ENCODE data around the gene TANGO2. TPM values are rescaled to one million over a fixed set of nuclear protein-coding genes. Genes with fewer than 3 reads are reported as not detected.

Gene TANGO2
- polyA plus RNA-seq, 1 of the 3 experiments (the other 2 are of a cell fraction), result 20.7 TPM

DNA sequence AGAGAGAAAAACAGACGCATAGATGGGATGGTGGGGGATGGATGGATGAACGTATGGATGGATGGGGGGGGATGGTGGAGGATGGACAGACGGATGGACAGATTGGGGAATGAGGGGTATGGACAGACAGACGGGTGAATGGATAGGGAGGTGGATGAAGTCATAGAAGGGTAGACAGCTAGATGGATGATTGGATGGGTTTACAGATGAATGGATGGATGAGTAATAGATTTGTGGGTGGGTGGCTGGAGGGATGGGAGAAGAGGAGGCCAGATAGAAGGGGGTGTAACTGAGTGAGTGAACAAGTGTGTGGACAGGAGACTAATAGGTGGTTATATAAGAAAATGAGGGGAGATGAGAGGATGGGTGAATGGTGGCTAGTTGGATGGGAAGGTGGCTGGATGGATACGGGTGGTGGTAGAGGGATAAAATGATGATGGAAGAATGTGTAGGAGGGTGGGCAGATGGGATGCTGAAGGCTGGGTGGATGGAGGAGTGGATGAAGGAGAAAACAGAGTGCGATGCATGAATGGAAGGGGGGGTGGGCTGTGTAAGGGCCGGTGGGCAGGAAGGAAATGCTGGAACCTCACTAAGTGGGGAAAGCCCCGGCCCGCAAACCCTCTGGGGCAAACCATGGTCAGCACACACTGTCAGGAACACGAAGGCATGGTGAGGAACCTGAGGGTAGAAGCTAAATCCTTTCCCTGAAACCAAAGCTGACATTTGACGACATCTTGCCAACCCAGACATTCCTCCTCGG is 25.9 kb upstream of the TANGO2 start:
- Histone ChIP-seq H3K27ac (ENCODE audit: low read depth in 2 of 2, low read length in 1 of 2) (peak overlapping the region; percentile 47 to 97), H3K36me3 (replicated peaks in 1 of 2; ENCODE audit: control insufficient read depth in 1 of 2, insufficient read depth in 2 of 2, low read length in 1 of 2) (no peaks in the 10 kb centered on the region), H3K79me2 (ENCODE audit: insufficient read depth) (no peaks in the 10 kb centered on the region), H3K9me2 (no peaks in the 10 kb centered on the region), H4K20me1 (ENCODE audit: insufficient read depth) (no peaks in the 10 kb centered on the region), H3K9ac (0 out of 2 replicates have a peak overlapping the region, but pooled peaks have one; percentile 18), H3K4me1 (ENCODE audit: control insufficient read depth in 1 of 2, insufficient read depth in 2 of 2, low read depth in 1 of 2, low read length in 1 of 2) (peaks cover 0 to 85% of the 10 kb centered on the region in 2 experiments; a peak in 2 of 4 replicates), H3F3A (replicated peaks; ENCODE audit: insufficient read depth) (no peaks in the 10 kb centered on the region), H3K4me3 (ENCODE audit: low read depth in 2 of 2, low read length in 1 of 2) (no peak overlapping the region), H3K9me3 (no peaks in the 10 kb centered on the region), H3K27me3 (ENCODE audit: insufficient read depth) (no peaks in the 10 kb centered on the region), H3K4me2 (peak overlapping the region; percentile 17; the same call in 1 of the 2 replicates), H2AFZ (ENCODE audit: low read depth) (no peak overlapping the region)
- DNase-seq, result no peak
- POLR2A ChIA-PET, result no interaction called here
- CTCF ChIA-PET, result interaction anchor here (1.1 to 5.5 kb wide), 3 partner anchors 17 to 26 kb away, joined by 4 to 70 read pairs (median 7); partner anchors contain the start of gene TANGO2
- 79% methylated on average over 11 of the region's 12 CpGs for WGBS (ENCODE audit: low lambda C conversion rate)
- TF ChIP-seq POLR2AphosphoS5 (IDR thresholded peaks at IDR 0.05; ENCODE audit: low read depth, low read length) (no peak), CTCF (IDR thresholded peaks at IDR 0.05) (no peak), IRF3 (IDR thresholded peaks at IDR 0.05; ENCODE audit: low read depth, low read length) (no peak), RCOR1 (IDR thresholded peaks at IDR 0.05; ENCODE audit: low read length) (no peak), FOXM1 (IDR thresholded peaks at IDR 0.05; ENCODE audit: low read depth) (no peak), TEAD4 (IDR thresholded peaks at IDR 0.05; ENCODE audit: borderline replicate concordance, insufficient read depth) (no peak), JUND (IDR thresholded peaks at IDR 0.05) (no peak)

DNA sequence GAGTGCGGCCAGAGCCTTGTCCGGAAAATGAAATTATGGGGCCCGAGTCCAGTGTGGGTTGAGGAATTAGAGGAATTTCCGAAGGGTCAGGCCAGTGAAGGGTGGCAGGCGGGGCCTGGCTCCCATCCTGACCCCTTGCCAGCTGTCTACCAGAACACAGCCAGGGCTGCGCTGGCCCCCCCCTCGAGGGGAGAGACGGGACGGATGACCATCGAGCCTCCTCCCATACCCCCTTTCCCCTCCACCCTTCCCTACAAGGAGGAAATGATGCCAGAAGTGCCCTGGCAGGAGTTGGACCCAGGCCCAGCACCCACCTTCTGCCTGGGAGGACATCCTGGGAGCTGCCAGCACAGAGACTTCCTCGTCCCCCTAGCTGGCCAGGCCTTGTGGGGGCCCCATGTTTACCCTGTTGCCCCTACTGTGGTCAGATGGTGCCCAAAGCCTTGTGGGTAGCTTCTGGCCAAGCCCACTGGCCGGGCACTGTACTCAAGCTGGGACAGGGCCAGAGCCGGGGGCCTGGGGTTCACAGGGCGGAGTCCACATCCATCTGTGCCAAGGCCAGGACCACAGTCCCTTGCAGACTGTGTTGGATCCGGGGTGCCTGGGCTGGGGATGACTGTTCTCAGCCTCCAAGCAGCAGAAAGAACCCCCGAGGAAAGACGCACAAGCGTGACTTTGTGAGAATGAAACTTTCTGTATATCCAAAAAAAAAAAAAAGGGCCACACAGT is 25.1 kb upstream of the TANGO2 start:
- H3K9me3 ChIP-seq, result no peaks in the 10 kb centered on the region
- 44% methylated on average over 12 of the region's 18 CpGs for WGBS (ENCODE audit: low lambda C conversion rate)
- H3K27me3 ChIP-seq (ENCODE audit: insufficient read depth), result no peaks in the 10 kb centered on the region
- POLR2A ChIA-PET, result no interaction called here
- no peak for DNase-seq
- no peaks in the 10 kb centered on the region for H3F3A ChIP-seq (replicated peaks; ENCODE audit: insufficient read depth)
- H3K36me3 ChIP-seq (replicated peaks in 1 of 2; ENCODE audit: control insufficient read depth in 1 of 2, insufficient read depth in 2 of 2, low read length in 1 of 2), result no peaks in the 10 kb centered on the region
- peak overlapping the region; percentile 18; the same call in 1 of the 2 replicates for H3K9ac ChIP-seq
- H3K9me2 ChIP-seq, result no peaks in the 10 kb centered on the region
- H4K20me1 ChIP-seq (ENCODE audit: insufficient read depth), result no peaks in the 10 kb centered on the region
- peaks cover 0 to 85% of the 10 kb centered on the region in 2 experiments; a peak in 2 of 4 replicates for H3K4me1 ChIP-seq (ENCODE audit: control insufficient read depth in 1 of 2, insufficient read depth in 2 of 2, low read depth in 1 of 2, low read length in 1 of 2)
- no peak overlapping the region for H3K4me3 ChIP-seq (ENCODE audit: low read depth in 2 of 2, low read length in 1 of 2)
- peak overlapping the region; percentile 47 to 97 for H3K27ac ChIP-seq (ENCODE audit: low read depth in 2 of 2, low read length in 1 of 2)
- CTCF ChIA-PET, result interaction anchor here (1.1 to 5.5 kb wide), 4 partner anchors 14 to 27 kb away, joined by 4 to 70 read pairs (median 6); partner anchors contain the start of gene TANGO2
- H3K79me2 ChIP-seq (ENCODE audit: insufficient read depth), result no peaks in the 10 kb centered on the region
- no peak overlapping the region for H2AFZ ChIP-seq (ENCODE audit: low read depth)
- peak overlapping the region; percentile 17; the same call in 1 of the 2 replicates for H3K4me2 ChIP-seq
- TF ChIP-seq TCF12 (IDR thresholded peaks at IDR 0.05) (peak; percentile 65), FOXM1 (IDR thresholded peaks at IDR 0.05; ENCODE audit: low read depth) (no peak), MXI1 (IDR thresholded peaks at IDR 0.05; ENCODE audit: low read depth, low read length) (no peak), SMC3 (IDR thresholded peaks at IDR 0.05; ENCODE audit: low read depth, low read length) (no peak), FOXJ3 (CRISPR knock-in tag; IDR thresholded peaks at IDR 0.05) (no peak), NFIC (IDR thresholded peaks at IDR 0.05; ENCODE audit: borderline replicate concordance) (peak; percentile 63; the same call in 1 of the 2 replicates), CHD2 (IDR thresholded peaks at IDR 0.05; ENCODE audit: low read length, partially characterized antibody) (no peak), POLR2AphosphoS5 (IDR thresholded peaks at IDR 0.05; ENCODE audit: low read depth, low read length) (no peak), RCOR1 (IDR thresholded peaks at IDR 0.05; ENCODE audit: low read length) (no peak), GABPA (IDR thresholded peaks at IDR 0.05; ENCODE audit: low read depth) (no peak), FOSL2 (IDR thresholded peaks at IDR 0.05; ENCODE audit: borderline replicate concordance, low read depth) (no peak), USF2 (IDR thresholded peaks at IDR 0.05; ENCODE audit: borderline replicate concordance, low read depth, low read length) (no peak)
- TF ChIP-seq, protein P1, sequence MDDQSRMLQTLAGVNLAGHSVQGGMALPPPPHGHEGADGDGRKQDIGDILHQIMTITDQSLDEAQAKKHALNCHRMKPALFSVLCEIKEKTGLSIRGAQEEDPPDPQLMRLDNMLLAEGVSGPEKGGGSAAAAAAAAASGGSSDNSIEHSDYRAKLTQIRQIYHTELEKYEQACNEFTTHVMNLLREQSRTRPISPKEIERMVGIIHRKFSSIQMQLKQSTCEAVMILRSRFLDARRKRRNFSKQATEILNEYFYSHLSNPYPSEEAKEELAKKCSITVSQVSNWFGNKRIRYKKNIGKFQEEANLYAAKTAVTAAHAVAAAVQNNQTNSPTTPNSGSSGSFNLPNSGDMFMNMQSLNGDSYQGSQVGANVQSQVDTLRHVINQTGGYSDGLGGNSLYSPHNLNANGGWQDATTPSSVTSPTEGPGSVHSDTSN (IDR thresholded peaks at IDR 0.05), result peak; percentile 51; the same call in 1 of the 2 replicates
- TF ChIP-seq, protein P2, sequence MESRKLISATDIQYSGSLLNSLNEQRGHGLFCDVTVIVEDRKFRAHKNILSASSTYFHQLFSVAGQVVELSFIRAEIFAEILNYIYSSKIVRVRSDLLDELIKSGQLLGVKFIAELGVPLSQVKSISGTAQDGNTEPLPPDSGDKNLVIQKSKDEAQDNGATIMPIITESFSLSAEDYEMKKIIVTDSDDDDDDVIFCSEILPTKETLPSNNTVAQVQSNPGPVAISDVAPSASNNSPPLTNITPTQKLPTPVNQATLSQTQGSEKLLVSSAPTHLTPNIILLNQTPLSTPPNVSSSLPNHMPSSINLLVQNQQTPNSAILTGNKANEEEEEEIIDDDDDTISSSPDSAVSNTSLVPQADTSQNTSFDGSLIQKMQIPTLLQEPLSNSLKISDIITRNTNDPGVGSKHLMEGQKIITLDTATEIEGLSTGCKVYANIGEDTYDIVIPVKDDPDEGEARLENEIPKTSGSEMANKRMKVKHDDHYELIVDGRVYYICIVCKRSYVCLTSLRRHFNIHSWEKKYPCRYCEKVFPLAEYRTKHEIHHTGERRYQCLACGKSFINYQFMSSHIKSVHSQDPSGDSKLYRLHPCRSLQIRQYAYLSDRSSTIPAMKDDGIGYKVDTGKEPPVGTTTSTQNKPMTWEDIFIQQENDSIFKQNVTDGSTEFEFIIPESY (IDR thresholded peaks at IDR 0.05; ENCODE audit: borderline replicate concordance, low read depth), result no peak
